B cell (primary cell): ENCODE results near the gene C14orf119. TPM values are rescaled to one million over a fixed set of nuclear protein-coding genes. Genes with fewer than 3 reads are reported as not detected.

ENCODE experiments used
- ATAC-seq: fragments of 200-7000 bp; cut with Tn5 transposase; one replicate; pipeline ENCODE4 v1.10.0; 2021; ENCODE audit warnings: low read depth, mild to moderate bottlenecking, moderate number of reproducible peaks, moderate library complexity
- CTCF ChIA-PET: fragments of 350-600 bp; sonication (Branson Sonifier 250); formaldehyde crosslinking; loops from one replicate; lab custom pipeline; 2021; ENCODE audit warnings: antibody characterized with exemption, inconsistent platforms; lab: Charles Lee
- POLR2A ChIA-PET: fragments of 350-600 bp; sonication (Branson Sonifier 250); formaldehyde crosslinking; loops from one replicate; lab custom pipeline; 2021; ENCODE audit warnings: antibody characterized with exemption; lab: Charles Lee
- DNase-seq: peaks from one replicate; pipeline ENCODE4 v3.0.0; 2013
- H2AFZ ChIP-seq: 2 replicates; pipeline ENCODE4 v1.6.1; 2012; ENCODE audit warnings: mild to moderate bottlenecking, low read depth, low read length; ENCODE audit not compliant: insufficient read depth, poor library complexity, severe bottlenecking
- H3K27ac ChIP-seq, 2 donors: 1 replicate in 1 of 2; 2 replicates in 1 of 2; pipeline ENCODE4 v1.5.1; 2012 to 2013; ENCODE audit warnings: low read length in 2 of 2, mild to moderate bottlenecking in 2 of 2, moderate library complexity in 1 of 2
- H3K27me3 ChIP-seq, 4 experiments: fragments of 200-600 bp in 1 of 4; sonication (generic) in 1 of 4; replicated peaks in 1 of 4; 1 replicate in 2 of 4; 2 replicates in 2 of 4; pipeline versions ENCODE4 v1.6.1 to v1.7.0; 2013 to 2016; ENCODE audit warnings: low read length in 3 of 4, mild to moderate bottlenecking in 2 of 4, mixed read lengths in 1 of 4, moderate library complexity in 1 of 4; ENCODE audit not compliant: insufficient read depth in 4 of 4, control insufficient read depth in 3 of 4; ENCODE audit errors: control extremely low read depth in 1 of 4
- H3K36me3 ChIP-seq, 2 experiments: replicated peaks in 1 of 2; 1 replicate in 1 of 2; 2 replicates in 1 of 2; pipeline versions ENCODE4 v1.6.1 to v1.7.1; 2013; ENCODE audit warnings: low read length in 1 of 2; ENCODE audit not compliant: insufficient read depth in 2 of 2, control insufficient read depth in 1 of 2; ENCODE audit errors: control extremely low read depth in 1 of 2, extremely low read depth in 1 of 2
- H3K4me1 ChIP-seq, 2 donors: fragments of 200-600 bp in 1 of 2; sonication (generic) in 1 of 2; 1 replicate in 1 of 2; 2 replicates in 1 of 2; pipeline versions ENCODE4 v1.5.1 to v1.6.1; 2013 to 2017; ENCODE audit warnings: low read length in 2 of 2; ENCODE audit not compliant: control insufficient read depth in 2 of 2, insufficient read depth in 2 of 2
- H3K4me2 ChIP-seq: replicated peaks from 2 replicates; pipeline ENCODE3; 2012; ENCODE audit warnings: mild to moderate bottlenecking, low read depth, low read length; ENCODE audit not compliant: poor library complexity, severe bottlenecking
- H3K4me3 ChIP-seq, 5 experiments: fragments of 200-600 bp in 1 of 5; sonication (generic) in 1 of 5; 1 replicate in 3 of 5; 2 replicates in 2 of 5; pipeline versions ENCODE4 v1.5.1 to v1.7.0; 2011 to 2016; ENCODE audit warnings: low read length in 4 of 5, mild to moderate bottlenecking in 4 of 5, low read depth in 2 of 5, control low read depth in 1 of 5, moderate library complexity in 1 of 5; ENCODE audit not compliant: insufficient read depth in 1 of 5; ENCODE audit errors: control extremely low read depth in 1 of 5, extremely low read depth in 1 of 5
- H3K79me2 ChIP-seq: fragments of 200-600 bp; sonication (generic); one replicate; pipeline ENCODE4 v1.6.0; 2016; ENCODE audit warnings: low read length; ENCODE audit not compliant: control insufficient read depth, insufficient read depth
- H3K9ac ChIP-seq: fragments of 200-600 bp; sonication (generic); 2 replicates; pipeline ENCODE4 v1.6.1; 2017; ENCODE audit warnings: mild to moderate bottlenecking, low read length, moderate library complexity
- H3K9me3 ChIP-seq, 3 donors: one replicate each; pipeline versions ENCODE4 v1.6.1 to v1.7.1; 2013; ENCODE audit warnings: low read length in 2 of 3; ENCODE audit not compliant: control insufficient read depth in 2 of 3, insufficient read depth in 1 of 3; ENCODE audit errors: control extremely low read depth in 1 of 3
- H4K20me1 ChIP-seq: 2 replicates; pipeline ENCODE4 v1.6.0; 2012; ENCODE audit warnings: mild to moderate bottlenecking, low read length; ENCODE audit not compliant: insufficient read depth, control insufficient read depth, poor library complexity, severe bottlenecking
- H3K27ac Mint-ChIP-seq: one replicate; pipeline ENCODE4 v1.8.0; 2021; ENCODE audit warnings: mixed read lengths
- H3K27me3 Mint-ChIP-seq: one replicate; pipeline ENCODE4 v1.8.0; 2021; ENCODE audit warnings: mixed read lengths
- H3K4me1 Mint-ChIP-seq: one replicate; pipeline ENCODE4 v1.8.0; 2021; ENCODE audit warnings: mixed read lengths
- H3K4me3 Mint-ChIP-seq: one replicate; pipeline ENCODE4 v1.8.0; 2021; ENCODE audit warnings: mixed read lengths
- H3K9me3 Mint-ChIP-seq: one replicate; pipeline ENCODE4 v1.8.0; 2022; ENCODE audit warnings: mixed read lengths; ENCODE audit not compliant: insufficient read depth
- EZH2 ChIP-seq: IDR thresholded peaks from 2 replicates; pipeline ENCODE4 v1.6.1; 2012; ENCODE audit warnings: borderline replicate concordance, low read depth, mild to moderate bottlenecking, moderate library complexity, low read length; ENCODE audit not compliant: insufficient read depth, poor library complexity, severe bottlenecking
- WGBS: methylation state at CpG from one replicate; pipeline ENCODE4 v1.1.5; 2013; ENCODE audit warnings: missing lambda C conversion rate; ENCODE audit not compliant: insufficient coverage; 5-methylcytosine and 5-hydroxymethylcytosine counted together
- intact Hi-C: fragments of 100-400 bp; cut with micrococcal nuclease; formaldehyde crosslinking; loops from one replicate; pipeline ENCODE4 v1.10.0; 2022
- polyA plus RNA-seq: library from polyadenylated mRNA; depleted of rRNA; stranded (reverse); fragments of >200 nt; gene quantifications from 2 replicates; pipeline ENCODE4 v1.2.3, GENCODE V29; 2012
- total RNA-seq, 2 donors: library from RNA; stranded (reverse); fragments of 120-200 nt in 1 of 2; gene quantifications; 1 replicate in 1 of 2; 2 replicates in 1 of 2; pipeline versions ENCODE4 v1.2.3 to v1.2.4, GENCODE V29; 2013 to 2022
- TF ChIP-seq, protein P1 (sequence below): fragments of 200-600 bp; IDR thresholded peaks from one replicate; pipeline ENCODE4 v1.8.0; 2022; ENCODE audit warnings: antibody characterized with exemption, mild to moderate bottlenecking

The C14orf119 gene
- total and polyA plus RNA-seq, 2 donors (not counting 1 experiment from before 2014, with no cell fraction given): 12.2 to 30.6 TPM

DNA sequence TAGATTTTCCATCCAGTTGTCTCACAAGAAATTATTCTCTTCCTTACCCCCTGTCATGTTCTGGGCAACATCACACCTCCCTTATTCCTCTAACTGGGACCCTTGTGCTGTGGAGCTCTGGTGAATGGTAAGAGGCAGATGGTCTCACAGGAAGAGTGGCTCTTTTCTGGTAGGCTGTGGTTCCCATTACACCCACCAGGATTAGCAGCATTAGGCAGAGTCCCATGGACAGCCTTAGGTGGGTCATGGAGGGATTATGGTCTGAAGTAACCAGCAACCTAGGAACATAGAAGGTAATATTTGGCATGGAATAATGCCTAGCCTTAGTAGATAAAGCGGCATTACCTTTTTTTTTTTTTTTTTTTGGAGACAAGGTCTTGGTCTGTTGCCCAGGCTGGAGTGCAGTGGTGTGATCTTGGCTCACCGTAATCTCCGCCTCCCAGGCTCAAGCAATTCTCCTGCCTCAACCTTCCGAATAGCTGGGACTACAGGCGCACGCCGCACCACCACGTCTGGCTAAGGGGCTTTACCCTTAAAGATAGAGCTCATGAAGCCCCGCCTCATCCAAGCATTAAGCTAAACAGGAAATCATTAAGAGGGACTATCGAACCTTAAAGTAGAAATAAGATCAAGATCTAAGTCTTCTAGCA lies 4.0 kb downstream of the C14orf119 start:
- Histone ChIP-seq H3K27me3 (no peaks in the 10 kb centered on the region), H3K9me3 (no peaks in the 10 kb centered on the region), H3K27ac (no peak overlapping the region), H3K4me2 (no peak overlapping the region), H3K36me3 (peaks cover 5 to 25% of the 10 kb centered on the region in 2 experiments), H3K4me3 (no peak overlapping the region), H4K20me1 (peaks cover 8% of the 10 kb centered on the region), H3K9ac (no peak overlapping the region), H2AFZ (no peak overlapping the region), H3K4me1 (peaks cover 7 to 12% of the 10 kb centered on the region in 2 donors), H3K79me2 (peaks cover 51% of the 10 kb centered on the region)
- ATAC-seq (no peak), DNase-seq (no peak)
- TF ChIP-seq, protein P1, sequence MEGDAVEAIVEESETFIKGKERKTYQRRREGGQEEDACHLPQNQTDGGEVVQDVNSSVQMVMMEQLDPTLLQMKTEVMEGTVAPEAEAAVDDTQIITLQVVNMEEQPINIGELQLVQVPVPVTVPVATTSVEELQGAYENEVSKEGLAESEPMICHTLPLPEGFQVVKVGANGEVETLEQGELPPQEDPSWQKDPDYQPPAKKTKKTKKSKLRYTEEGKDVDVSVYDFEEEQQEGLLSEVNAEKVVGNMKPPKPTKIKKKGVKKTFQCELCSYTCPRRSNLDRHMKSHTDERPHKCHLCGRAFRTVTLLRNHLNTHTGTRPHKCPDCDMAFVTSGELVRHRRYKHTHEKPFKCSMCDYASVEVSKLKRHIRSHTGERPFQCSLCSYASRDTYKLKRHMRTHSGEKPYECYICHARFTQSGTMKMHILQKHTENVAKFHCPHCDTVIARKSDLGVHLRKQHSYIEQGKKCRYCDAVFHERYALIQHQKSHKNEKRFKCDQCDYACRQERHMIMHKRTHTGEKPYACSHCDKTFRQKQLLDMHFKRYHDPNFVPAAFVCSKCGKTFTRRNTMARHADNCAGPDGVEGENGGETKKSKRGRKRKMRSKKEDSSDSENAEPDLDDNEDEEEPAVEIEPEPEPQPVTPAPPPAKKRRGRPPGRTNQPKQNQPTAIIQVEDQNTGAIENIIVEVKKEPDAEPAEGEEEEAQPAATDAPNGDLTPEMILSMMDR: no peak
- no peak for TF ChIP-seq EZH2
- no peaks in the 10 kb centered on the region for H3K27me3 Mint-ChIP-seq
- ChIA-PET POLR2A (no interaction called here), CTCF (interaction anchor here (0.6 to 0.8 kb wide), 2 partner anchors 22 to 172 kb away, joined by 3 to 5 read pairs; no protein-coding TSS in a partner anchor)
- H3K27ac Mint-ChIP-seq: no peak overlapping the region
- no peaks in the 10 kb centered on the region for H3K9me3 Mint-ChIP-seq
- H3K4me1 Mint-ChIP-seq: peaks cover 20% of the 10 kb centered on the region
- WGBS: 100% methylated on average over 4 of the region's 10 CpGs
- H3K4me3 Mint-ChIP-seq: no peak overlapping the region
- intact Hi-C loops: loop anchor here (10.0 kb wide), 4 partner anchors 455 to 1835 kb away; partner anchors contain the start of genes EMC9, HNRNPC, PSME2 and RNF31
